Immature natural killer cell (primary cell): ENCODE data around the gene OBSCN. TPM values are rescaled to one million over a fixed set of nuclear protein-coding genes. Genes with fewer than 3 reads are reported as not detected.

Experiments
- DNase-seq, 3 donors: peaks; one replicate each; pipeline ENCODE4 v3.0.0; 2022; ENCODE audit warnings: mixed read lengths in 1 of 3
- H3K27ac Mint-ChIP-seq, 6 donors: one replicate each; pipeline ENCODE4 v1.8.0; 2020; ENCODE audit warnings: mixed read lengths in 6 of 6, mild to moderate bottlenecking in 5 of 6, inconsistent platforms in 4 of 6, moderate library complexity in 3 of 6
- H3K27me3 Mint-ChIP-seq, 3 donors: one replicate each; pipeline ENCODE4 v1.8.0; 2020 to 2021; ENCODE audit warnings: low read depth in 3 of 3, mild to moderate bottlenecking in 3 of 3, mixed read lengths in 3 of 3, moderate library complexity in 3 of 3, inconsistent platforms in 1 of 3
- H3K36me3 Mint-ChIP-seq, 3 donors: one replicate each; pipeline ENCODE4 v1.8.0; 2020; ENCODE audit warnings: mixed read lengths in 3 of 3, inconsistent platforms in 2 of 3, mild to moderate bottlenecking in 2 of 3
- H3K4me1 Mint-ChIP-seq, 2 donors: one replicate each; pipeline ENCODE4 v1.8.0; 2020; ENCODE audit warnings: inconsistent platforms in 2 of 2, mild to moderate bottlenecking in 2 of 2, mixed read lengths in 2 of 2, moderate library complexity in 1 of 2
- H3K4me3 Mint-ChIP-seq, 5 donors: one replicate each; pipeline ENCODE4 v1.8.0; 2020; ENCODE audit warnings: mild to moderate bottlenecking in 5 of 5, mixed read lengths in 5 of 5, inconsistent platforms in 3 of 5, moderate library complexity in 3 of 5
- H3K9me3 Mint-ChIP-seq, 6 donors: one replicate each; pipeline ENCODE4 v1.8.0; 2020; ENCODE audit warnings: mild to moderate bottlenecking in 6 of 6, mixed read lengths in 6 of 6, inconsistent platforms in 4 of 6, moderate library complexity in 3 of 6
- polyA plus RNA-seq, 3 donors: library from polyadenylated mRNA; unstranded; fragments of 300-500 nt; fragmentation: Illumina TruSeq; gene quantifications; one replicate each; pipeline ENCODE4 v1.2.3, GENCODE V29; 2021

Gene OBSCN
- polyA plus RNA-seq, 3 donors from 2014 or later: 0.19 to 1.9 TPM; not detected in 1

DNA sequence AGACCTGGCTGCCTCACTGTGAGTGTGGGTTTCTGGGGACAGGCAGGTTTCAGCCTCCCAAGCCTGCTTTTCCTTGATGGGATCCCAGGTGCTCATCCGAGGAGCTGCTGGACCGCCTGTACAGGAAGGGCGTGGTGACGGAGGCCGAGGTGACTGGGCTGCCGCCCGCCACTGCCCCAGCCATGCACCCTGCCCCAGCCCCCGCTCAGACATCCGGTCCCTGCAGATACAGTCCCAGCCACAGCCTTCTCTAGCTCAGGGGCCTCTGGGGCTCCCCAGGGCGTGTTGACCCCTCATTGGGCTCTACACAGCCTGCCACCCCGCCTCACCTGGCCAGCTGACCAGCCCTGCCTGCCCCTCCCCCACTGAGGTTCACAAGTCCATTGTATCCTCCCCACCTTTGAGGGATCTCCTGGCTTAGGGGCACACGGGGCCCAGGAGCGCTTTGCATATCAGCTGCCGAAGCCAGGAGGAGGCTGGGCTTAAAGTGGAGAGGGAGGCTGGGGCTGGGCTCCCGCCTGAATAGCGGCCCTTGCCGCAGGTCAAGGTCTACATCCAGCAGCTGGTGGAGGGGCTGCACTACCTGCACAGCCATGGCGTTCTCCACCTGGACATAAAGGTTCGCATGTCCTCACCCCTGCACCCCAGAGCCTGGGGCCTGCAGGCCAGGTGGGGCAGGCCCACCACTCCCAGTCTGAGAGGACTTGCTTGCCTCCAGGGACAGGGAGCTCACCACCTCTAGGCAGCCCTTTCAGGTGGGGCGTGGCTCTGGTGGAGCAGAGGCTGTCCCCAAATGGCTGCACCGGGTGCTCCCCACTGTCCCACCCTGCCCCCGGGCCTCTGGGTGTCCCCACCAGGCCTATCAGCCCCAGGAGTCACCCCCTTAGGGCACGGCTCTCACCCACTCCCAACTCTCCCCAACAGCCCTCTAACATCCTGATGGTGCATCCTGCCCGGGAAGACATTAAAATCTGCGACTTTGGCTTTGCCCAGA, 160.3 kb downstream of the OBSCN start:
- Mint-ChIP-seq H3K27ac (no peak overlapping the region), H3K27me3 (no peaks in the 10 kb centered on the region), H3K4me1 (no peaks in the 10 kb centered on the region), H3K9me3 (no peaks in the 10 kb centered on the region), H3K36me3 (no peaks in the 10 kb centered on the region), H3K4me3 (no peak overlapping the region)
- no peak for DNase-seq

DNA sequence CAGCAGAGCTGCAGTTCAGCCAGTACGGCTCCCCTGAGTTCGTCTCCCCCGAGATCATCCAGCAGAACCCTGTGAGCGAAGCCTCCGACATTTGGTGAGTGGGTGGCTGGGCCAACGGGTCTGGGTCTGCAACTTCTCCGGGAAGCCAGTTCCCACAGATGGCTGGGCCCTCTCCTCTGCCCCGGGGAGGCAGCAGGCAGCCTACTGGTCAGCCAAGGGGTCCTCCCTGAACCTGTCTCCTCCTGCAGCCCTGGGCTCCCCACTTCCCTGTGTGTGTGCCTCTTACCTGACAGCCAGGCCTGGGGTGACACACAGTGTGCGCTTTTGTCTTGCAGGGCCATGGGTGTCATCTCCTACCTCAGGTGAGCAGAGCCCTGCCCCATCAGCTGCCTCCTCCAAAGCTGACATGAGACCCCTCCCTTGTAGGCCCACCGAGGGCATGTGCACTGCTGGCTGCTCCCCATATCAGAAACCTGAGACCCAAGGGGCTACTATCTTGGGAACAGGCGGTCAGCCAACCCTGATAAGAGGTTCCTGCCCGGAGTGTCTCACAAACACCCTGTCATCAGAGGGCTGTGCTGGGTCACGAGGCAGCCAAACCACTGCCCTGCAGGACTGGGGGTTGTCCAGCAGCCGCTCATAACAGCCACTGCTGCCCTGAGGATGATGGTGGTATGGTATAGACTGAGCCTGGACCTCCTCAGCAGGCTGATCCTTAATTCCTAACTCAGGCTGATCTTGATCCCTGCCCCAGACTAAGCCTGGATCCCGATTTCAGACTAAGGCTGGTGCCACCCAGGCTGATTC, 161.2 kb downstream of the OBSCN start:
- Mint-ChIP-seq H3K27ac (no peak overlapping the region), H3K36me3 (no peaks in the 10 kb centered on the region), H3K27me3 (no peaks in the 10 kb centered on the region), H3K9me3 (no peaks in the 10 kb centered on the region), H3K4me1 (no peaks in the 10 kb centered on the region), H3K4me3 (no peak overlapping the region)
- DNase-seq: no peak

DNA sequence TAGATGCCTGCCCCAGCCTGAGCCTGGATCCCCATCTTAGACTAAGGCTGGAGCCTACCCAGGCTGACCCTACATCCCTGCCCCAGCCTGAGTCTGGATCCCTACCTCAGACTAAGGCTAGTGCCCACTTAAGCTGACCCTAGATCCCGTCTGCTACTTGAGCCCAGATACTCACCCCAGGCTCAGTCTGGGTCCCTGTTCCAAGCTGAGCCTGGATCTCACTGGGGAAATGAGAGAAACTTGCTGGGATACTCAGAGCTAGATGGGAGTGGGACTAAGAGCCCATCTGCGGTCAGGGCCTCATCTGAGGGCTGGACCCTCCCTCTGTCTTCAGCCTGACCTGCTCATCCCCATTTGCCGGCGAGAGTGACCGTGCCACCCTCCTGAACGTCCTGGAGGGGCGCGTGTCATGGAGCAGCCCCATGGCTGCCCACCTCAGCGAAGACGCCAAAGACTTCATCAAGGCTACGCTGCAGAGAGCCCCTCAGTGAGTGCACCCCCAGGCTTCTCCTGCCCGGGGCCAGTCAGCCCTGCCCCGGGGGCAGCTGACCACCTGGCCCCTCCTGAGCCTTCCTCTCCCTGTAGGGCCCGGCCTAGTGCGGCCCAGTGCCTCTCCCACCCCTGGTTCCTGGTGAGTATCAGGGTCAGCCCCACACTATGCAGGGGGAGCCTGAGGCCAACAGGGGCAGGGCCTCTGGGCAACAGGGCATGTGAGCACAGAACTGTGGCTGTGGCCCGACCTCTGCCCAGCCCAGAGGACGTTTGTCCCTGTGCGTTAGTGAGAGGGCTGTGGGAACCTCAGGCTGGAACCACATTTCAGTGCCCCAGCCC, 162.0 kb downstream of the OBSCN start:
- Mint-ChIP-seq H3K4me1 (no peaks in the 10 kb centered on the region), H3K9me3 (no peaks in the 10 kb centered on the region), H3K27ac (no peak overlapping the region), H3K27me3 (no peaks in the 10 kb centered on the region), H3K4me3 (no peak overlapping the region), H3K36me3 (no peaks in the 10 kb centered on the region)
- no peak for DNase-seq

DNA sequence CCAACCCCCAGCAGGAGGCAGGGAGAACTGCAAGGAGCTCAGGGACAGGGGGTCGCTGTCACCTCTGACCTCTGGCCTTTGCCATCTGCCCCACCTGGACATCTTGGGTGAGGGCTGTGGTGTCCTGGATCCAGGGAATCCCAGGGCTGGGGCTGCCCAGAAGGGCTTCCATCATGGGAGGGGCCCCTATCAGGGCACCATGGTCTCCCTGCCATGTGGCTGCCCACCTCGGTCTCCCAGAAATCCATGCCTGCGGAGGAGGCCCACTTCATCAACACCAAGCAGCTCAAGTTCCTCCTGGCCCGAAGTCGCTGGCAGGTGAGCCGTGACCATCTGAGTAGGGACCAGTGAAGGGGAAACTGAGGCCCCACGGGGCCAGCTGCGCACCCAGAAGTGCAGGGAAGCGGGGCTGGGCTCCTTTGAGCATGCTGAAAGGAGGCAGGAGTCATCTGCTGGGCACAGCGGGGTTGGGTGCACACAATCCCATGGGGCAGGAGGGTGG, 162.6 kb downstream of the OBSCN start:
- Mint-ChIP-seq H3K4me3 (no peak overlapping the region), H3K9me3 (no peaks in the 10 kb centered on the region), H3K36me3 (no peaks in the 10 kb centered on the region), H3K27me3 (no peaks in the 10 kb centered on the region), H3K27ac (no peak overlapping the region), H3K4me1 (no peaks in the 10 kb centered on the region)
- no peak for DNase-seq

DNA sequence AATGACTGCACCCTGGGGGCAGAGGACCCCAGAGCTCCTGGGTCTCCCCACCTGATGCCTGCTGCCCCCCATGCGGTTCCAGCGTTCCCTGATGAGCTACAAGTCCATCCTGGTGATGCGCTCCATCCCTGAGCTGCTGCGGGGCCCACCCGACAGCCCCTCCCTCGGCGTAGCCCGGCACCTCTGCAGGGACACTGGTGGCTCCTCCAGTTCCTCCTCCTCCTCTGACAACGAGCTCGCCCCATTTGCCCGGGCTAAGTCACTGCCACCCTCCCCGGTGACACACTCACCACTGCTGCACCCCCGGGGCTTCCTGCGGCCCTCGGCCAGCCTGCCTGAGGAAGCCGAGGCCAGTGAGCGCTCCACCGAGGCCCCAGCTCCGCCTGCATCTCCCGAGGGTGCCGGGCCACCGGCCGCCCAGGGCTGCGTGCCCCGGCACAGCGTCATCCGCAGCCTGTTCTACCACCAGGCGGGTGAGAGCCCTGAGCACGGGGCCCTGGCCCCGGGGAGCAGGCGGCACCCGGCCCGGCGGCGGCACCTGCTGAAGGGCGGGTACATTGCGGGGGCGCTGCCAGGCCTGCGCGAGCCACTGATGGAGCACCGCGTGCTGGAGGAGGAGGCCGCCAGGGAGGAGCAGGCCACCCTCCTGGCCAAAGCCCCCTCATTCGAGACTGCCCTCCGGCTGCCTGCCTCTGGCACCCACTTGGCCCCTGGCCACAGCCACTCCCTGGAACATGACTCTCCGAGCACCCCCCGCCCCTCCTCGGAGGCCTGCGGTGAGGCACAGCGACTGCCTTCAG, 163.3 kb downstream of the OBSCN start:
- Mint-ChIP-seq H3K27me3 (no peaks in the 10 kb centered on the region), H3K36me3 (no peaks in the 10 kb centered on the region), H3K27ac (no peak overlapping the region), H3K4me1 (no peaks in the 10 kb centered on the region), H3K4me3 (no peak overlapping the region), H3K9me3 (no peaks in the 10 kb centered on the region)
- DNase-seq: no peak

DNA sequence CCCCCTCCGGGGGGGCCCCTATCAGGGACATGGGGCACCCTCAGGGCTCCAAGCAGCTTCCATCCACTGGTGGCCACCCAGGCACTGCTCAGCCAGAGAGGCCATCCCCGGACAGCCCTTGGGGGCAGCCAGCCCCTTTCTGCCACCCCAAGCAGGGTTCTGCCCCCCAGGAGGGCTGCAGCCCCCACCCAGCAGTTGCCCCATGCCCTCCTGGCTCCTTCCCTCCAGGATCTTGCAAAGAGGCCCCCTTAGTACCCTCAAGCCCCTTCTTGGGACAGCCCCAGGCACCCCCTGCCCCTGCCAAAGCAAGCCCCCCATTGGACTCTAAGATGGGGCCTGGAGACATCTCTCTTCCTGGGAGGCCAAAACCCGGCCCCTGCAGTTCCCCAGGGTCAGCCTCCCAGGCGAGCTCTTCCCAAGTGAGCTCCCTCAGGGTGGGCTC, 163.9 kb downstream of the OBSCN start:
- Mint-ChIP-seq H3K4me3 (no peak overlapping the region), H3K4me1 (no peaks in the 10 kb centered on the region), H3K27ac (no peak overlapping the region), H3K36me3 (no peaks in the 10 kb centered on the region), H3K9me3 (no peaks in the 10 kb centered on the region), H3K27me3 (no peaks in the 10 kb centered on the region)
- DNase-seq: no peak

DNA sequence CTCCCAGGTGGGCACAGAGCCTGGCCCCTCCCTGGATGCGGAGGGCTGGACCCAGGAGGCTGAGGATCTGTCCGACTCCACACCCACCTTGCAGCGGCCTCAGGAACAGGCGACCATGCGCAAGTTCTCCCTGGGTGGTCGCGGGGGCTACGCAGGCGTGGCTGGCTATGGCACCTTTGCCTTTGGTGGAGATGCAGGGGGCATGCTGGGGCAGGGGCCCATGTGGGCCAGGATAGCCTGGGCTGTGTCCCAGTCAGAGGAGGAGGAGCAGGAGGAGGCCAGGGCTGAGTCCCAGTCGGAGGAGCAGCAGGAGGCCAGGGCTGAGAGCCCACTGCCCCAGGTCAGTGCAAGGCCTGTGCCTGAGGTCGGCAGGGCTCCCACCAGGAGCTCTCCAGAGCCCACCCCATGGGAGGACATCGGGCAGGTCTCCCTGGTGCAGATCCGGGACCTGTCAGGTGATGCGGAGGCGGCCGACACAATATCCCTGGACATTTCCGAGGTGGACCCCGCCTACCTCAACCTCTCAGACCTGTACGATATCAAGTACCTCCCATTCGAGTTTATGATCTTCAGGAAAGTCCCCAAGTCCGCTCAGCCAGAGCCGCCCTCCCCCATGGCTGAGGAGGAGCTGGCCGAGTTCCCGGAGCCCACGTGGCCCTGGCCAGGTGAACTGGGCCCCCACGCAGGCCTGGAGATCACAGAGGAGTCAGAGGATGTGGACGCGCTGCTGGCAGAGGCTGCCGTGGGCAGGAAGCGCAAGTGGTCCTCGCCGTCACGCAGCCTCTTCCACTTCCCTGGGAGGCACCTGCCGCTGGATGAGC, 164.5 kb downstream of the OBSCN start:
- Mint-ChIP-seq H3K4me1 (no peaks in the 10 kb centered on the region), H3K36me3 (no peaks in the 10 kb centered on the region), H3K27ac (no peak overlapping the region), H3K4me3 (no peak overlapping the region), H3K27me3 (no peaks in the 10 kb centered on the region), H3K9me3 (no peaks in the 10 kb centered on the region)
- DNase-seq: no peak

DNA sequence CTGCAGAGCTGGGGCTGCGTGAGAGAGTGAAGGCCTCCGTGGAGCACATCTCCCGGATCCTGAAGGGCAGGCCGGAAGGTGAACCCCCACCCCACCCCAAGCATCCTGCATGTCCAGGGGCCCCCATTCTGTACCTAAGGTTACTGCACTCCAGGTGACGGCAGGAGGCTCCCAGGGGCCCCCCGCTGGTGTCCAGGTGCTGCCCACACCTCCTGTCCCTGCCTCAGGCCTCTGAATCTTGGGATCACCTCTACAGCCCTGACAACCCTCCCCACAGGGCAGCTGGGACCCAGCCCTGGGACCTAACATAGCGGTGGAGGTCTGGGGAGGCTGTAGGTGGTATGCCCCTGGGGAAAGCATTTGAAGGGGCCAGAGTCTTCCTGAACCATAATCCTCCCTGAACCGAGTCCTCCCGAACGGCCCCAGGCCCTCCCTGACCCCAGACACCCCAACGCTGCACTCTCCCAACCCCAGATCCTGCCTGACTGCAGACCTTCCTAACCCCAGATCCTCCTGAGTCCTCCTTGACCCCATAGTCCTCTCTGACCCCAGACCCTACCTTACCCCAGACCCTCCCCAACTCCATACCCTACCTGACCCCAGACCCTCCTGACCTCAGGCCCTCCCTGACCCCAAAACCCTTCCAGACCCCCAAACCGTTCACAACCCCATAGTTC, 165.3 kb downstream of the OBSCN start:
- Mint-ChIP-seq H3K4me1 (no peaks in the 10 kb centered on the region), H3K36me3 (no peaks in the 10 kb centered on the region), H3K9me3 (no peaks in the 10 kb centered on the region), H3K27me3 (no peaks in the 10 kb centered on the region), H3K4me3 (no peak overlapping the region), H3K27ac (no peak overlapping the region)
- no peak for DNase-seq

DNA sequence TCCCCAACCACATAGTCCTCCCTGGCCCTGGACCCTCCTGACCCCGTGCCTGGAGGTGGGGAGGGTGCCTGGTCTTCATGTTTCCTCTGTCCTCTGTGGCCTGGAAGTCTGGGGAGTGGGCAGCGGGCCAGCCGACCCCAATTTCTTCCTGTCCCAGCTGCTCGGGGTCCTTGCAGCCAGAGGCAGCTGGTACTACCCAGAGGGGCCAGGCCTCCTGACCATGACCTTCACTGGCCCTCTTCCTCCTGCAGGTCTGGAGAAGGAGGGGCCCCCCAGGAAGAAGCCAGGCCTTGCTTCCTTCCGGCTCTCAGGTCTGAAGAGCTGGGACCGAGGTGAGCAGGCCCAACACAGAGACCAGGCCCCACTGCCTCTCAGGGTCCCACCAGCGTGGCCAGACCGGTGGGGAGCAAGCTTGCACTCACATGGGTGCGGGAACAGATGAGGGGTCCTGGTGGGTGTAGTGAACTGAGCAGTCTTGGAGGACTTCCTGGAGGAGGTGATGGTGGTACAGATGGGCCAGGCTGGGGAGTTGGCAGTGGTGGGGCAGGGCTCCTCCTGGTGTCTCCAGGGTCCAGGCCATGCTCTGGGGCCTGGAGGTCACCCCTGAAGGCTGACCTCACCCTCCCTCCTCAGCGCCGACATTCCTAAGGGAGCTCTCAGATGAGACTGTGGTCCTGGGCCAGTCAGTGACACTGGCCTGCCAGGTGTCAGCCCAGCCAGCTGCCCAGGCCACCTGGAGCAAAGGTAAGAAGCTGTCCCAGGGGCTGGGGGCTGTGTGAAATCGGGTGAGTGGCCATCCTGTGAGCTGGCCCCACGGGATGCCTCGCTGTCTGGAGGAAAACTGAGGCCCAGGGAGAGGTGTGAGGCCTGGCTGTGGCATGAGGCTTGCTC, 166.1 kb downstream of the OBSCN start:
- no peak for DNase-seq
- no peak overlapping the region for H3K4me3 Mint-ChIP-seq
- H3K9me3 Mint-ChIP-seq: no peaks in the 10 kb centered on the region
- no peaks in the 10 kb centered on the region for H3K36me3 Mint-ChIP-seq
- H3K27me3 Mint-ChIP-seq: peaks cover 0 to 4% (median 0%) of the 10 kb centered on the region in 3 donors
- H3K4me1 Mint-ChIP-seq: peaks cover 4% of the 10 kb centered on the region in 2 donors
- H3K27ac Mint-ChIP-seq: no peak overlapping the region

DNA sequence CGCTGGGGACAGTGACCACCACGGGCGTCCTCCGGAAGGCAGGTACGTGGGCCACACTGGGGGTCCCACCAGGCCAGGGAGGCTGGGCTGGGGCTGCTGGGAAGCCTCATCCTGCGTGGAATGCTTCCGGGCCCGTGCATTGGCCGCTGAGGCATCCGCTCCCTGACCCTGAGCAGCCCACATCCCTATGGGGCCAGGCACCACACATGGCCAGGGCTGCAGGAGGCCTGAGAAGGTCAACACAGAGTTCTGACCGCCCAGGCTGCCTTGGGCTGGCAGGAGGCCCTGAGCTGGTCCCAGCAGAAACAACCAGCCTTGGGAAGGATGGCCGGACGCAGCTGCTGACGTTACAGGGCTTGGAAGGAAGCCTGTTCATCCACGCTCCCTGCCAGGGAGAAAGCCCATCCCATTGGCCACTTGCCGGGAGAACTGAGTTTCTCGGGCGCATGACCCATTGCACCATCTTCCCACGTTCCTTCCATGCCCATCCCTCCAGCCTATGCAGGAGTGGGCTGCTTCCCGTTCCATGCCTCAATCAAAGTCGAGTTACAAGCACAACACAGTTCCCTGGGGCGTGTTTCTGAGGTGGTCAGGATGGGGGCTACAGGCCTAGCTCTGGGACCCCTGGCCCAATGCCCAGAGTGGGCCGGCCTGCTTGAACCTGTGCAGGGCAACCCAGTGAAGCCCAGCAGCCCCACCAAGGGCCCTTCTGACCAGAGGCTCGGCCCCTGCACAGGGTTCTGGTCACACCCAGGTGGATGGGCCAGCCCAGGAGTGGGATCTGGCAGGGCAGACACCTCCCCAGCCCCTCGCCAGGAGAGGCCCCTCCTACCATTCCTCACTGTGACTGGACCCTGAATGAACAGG, 167.1 kb downstream of the OBSCN start:
- peaks cover 7 to 8% of the 10 kb centered on the region in 2 donors for H3K4me1 Mint-ChIP-seq
- DNase-seq: no peak
- H3K36me3 Mint-ChIP-seq: no peaks in the 10 kb centered on the region

More for the DNA sequence above, 167.1 kb downstream of the OBSCN start:
- H3K9me3 Mint-ChIP-seq: no peaks in the 10 kb centered on the region
- H3K27ac Mint-ChIP-seq: no peak overlapping the region
- peaks cover 0 to 10% (median 0%) of the 10 kb centered on the region in 3 donors for H3K27me3 Mint-ChIP-seq
- no peak overlapping the region for H3K4me3 Mint-ChIP-seq
